PC-9 (cell line): Measurements from ENCODE around the gene USP7.

ENCODE experiments used
- EZH2 ChIP-seq: fragments of 200-600 bp; sonication (generic); IDR thresholded peaks from 2 replicates; pipeline ENCODE4 v1.8.0; 2017; ENCODE audit warnings: antibody characterized with exemption, low read depth
- TF ChIP-seq, protein P1 (sequence below): fragments of 200-600 bp; sonication (generic); conservative IDR thresholded peaks from 2 replicates; pipeline ENCODE4 v1.6.1; 2017; ENCODE audit warnings: mixed run types, antibody characterized with exemption, mild to moderate bottlenecking, moderate library complexity

DNA sequence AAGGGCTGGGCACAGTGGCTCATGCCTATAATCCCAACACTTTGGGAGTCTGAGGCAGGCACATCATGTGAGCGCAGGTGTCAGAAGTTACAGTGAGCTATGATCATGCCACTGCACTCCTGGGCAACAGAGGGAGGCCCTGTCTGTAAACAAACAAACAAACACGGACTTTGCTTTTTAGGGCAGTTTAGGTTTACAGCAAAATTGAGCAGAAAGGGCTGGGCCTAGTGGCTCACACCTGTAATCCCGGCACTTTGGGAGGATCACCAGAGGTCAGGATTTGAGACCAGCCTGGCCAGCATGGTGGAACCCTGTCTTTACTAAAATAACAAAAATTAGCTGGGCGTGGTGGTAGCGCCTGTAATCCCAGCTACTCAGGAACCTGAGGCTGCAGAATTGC, 91.6 kb downstream of the USP7 start:
- TF ChIP-seq, protein P1, sequence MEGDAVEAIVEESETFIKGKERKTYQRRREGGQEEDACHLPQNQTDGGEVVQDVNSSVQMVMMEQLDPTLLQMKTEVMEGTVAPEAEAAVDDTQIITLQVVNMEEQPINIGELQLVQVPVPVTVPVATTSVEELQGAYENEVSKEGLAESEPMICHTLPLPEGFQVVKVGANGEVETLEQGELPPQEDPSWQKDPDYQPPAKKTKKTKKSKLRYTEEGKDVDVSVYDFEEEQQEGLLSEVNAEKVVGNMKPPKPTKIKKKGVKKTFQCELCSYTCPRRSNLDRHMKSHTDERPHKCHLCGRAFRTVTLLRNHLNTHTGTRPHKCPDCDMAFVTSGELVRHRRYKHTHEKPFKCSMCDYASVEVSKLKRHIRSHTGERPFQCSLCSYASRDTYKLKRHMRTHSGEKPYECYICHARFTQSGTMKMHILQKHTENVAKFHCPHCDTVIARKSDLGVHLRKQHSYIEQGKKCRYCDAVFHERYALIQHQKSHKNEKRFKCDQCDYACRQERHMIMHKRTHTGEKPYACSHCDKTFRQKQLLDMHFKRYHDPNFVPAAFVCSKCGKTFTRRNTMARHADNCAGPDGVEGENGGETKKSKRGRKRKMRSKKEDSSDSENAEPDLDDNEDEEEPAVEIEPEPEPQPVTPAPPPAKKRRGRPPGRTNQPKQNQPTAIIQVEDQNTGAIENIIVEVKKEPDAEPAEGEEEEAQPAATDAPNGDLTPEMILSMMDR = no peak
- TF ChIP-seq EZH2 = no peak
